Measurements from ENCODE around the gene PKLR.
"Not testable (repeated sequence)": the region's sequence is repeated elsewhere in the genome, so short reads cannot be mapped to it uniquely, and the experiment has no call there.

- TF ChIP-seq CTCF (IDR thresholded peaks at IDR 0.05; ENCODE audit: borderline replicate concordance, extremely low read depth, low read length, poor library complexity, severe bottlenecking); EZH2 (IDR thresholded peaks at IDR 0.05; ENCODE audit: borderline replicate concordance, low read depth, low read length, severe bottlenecking): not testable (repeated sequence)
Observed at GRCh38 chr1:155291006-155291405, 10.2 kb downstream of the PKLR start.

Measured in DND-41 (cell line).